Suppressor macrophage treated with lipopolysaccharide for 1 hour (primary cell): ENCODE results near the gene CROCC2.

ENCODE experiments used
- DNase-seq, 3 donors: peaks; one replicate each; pipeline ENCODE4 v3.0.0-alpha.2; 2020 to 2022

The CROCC2 gene

DNA sequence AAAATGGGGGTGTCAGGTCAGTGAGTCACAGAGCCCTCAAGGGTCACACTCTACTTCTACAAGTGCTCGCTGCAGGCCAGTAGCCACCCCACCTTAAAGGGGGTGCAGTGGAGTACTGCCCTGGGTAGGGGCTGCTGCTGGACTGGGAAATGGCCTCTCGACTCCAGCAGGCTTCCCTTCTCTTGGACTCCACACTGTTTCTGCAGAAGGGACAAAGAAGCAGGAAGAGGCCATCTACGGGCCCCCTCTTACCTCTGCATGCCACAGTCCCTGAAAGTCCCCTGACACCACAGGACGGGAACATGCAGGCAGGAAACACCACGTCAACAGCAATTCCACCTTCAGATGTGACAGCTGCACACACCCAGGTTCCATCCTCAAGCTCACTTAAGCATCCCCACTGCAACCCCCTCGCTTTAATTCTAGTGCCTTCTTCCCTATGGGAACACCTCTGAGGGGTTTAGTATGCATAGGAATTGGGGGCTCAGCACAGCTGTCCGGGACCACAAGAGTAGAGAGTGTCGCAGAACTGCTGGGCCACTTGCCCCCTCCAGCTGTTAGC is 114.6 kb downstream of the CROCC2 start:
- DNase-seq: no peak

DNA sequence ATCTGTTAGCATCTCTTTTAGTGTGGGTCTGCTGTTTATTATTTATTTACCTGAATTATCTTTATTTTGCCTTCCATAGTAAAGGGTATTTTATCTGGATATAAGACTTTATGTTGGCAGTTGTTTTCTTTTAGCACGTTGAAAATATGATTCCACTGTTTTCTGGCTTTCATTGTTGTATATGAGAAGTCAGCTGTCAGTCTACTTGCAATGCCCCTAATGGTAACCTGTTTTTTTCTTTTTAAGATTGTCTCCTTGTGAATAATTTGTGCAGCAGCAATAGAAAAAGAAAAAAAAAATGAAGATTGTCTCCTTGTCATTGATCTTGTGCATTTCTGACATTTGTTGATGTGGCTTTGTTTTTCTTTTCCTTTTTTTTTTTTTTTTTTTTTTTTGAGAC is 119.5 kb downstream of the CROCC2 start:
- DNase-seq: no peak

GRCh38 chr2:241029599-241030332 is 123.6 kb downstream of the CROCC2 start:
- no peak for DNase-seq

- no peak for DNase-seq
Observed at GRCh38 chr2:241030333-241030680, 124.2 kb downstream of the CROCC2 start.

DNA sequence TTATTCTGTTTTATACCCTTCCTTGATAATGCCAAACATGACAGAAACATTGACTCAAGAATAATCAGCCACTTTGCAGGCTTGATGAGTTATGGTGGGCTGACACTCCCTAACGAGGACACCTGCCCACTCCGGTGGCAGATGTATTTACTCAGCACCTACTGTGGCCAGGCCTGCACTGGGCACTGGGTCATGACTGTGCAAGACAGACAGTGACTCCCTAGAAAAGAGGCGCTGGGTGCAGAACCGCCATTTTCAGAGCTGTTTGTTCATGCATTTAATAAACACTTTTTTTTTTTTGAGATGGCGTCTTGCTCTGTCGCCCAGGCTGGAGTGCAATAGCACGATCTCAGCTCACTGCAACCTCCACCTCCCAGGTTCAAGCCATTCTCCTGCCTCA is 124.7 kb downstream of the CROCC2 start:
- DNase-seq: no peak

DNA sequence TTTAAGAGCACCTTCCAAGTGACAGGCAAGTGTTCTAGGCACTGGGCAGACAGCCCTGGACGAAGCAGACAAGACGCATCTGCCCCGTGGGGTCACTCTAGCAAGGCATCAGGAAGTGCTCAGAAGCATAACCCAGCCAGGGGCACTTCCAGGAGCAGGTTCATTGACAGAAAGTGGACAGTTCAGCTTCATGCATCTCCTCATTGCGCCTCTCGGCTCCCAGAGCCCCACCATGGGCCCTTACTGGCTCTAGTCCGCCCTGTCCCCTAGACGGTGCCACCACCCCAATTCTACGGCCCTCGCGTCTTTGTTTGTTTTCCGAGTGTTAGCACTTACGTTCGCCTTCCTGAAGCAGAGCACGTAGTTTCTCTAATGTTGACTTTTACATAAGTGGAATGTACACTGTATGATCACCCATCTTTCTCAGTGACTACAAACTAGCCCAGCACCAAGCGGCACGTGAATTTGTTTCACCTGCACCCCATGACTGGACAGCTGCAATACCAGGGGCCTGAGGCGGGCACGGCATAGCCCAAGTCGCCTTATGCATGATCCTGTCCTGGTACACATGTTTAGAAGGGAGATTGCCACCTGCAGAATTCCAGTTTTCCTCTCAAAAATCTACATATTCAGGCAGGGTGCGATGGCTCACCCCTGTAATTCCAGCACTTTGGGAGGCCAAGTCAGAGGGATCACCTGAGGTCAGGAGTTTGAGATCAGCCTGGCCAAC is 125.5 kb downstream of the CROCC2 start:
- DNase-seq: no peak

DNA sequence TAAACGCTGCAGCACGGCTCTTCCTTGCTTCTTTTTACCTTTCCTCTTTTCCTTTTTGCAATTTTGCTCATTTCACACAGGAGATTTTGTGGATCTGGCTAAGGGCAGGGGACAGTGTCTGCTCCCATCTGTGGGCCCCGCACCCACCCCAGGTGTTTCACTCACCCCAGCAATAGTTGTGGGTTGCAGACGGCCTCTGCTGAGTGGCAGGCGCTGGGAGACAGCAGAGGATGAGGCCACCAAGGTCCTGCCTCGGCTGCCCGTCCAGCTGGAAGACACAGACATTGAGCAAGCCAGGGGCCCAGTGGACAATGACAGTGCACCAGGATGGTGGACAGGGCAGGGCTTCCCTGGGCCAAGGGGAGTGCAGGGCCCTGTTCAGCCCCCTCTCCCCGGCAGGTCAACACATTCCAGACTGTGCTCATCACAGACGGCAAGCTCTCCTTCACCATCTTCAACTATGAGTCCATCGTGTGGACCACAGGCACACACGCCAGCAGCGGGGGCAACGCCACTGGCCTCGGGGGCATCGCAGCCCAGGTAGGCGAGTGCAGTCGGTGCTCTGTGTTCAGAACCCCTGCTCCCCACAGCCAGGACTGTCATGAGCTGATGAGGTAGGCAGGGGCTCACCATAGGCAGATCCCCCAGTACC is 127.3 kb downstream of the CROCC2 start:
- DNase-seq: no peak

- no peak for DNase-seq
Observed at GRCh38 chr2:241033994-241034393, 127.9 kb downstream of the CROCC2 start.

GRCh38 chr2:241034490-241035141 is 128.5 kb downstream of the CROCC2 start:
- no peak for DNase-seq

DNA sequence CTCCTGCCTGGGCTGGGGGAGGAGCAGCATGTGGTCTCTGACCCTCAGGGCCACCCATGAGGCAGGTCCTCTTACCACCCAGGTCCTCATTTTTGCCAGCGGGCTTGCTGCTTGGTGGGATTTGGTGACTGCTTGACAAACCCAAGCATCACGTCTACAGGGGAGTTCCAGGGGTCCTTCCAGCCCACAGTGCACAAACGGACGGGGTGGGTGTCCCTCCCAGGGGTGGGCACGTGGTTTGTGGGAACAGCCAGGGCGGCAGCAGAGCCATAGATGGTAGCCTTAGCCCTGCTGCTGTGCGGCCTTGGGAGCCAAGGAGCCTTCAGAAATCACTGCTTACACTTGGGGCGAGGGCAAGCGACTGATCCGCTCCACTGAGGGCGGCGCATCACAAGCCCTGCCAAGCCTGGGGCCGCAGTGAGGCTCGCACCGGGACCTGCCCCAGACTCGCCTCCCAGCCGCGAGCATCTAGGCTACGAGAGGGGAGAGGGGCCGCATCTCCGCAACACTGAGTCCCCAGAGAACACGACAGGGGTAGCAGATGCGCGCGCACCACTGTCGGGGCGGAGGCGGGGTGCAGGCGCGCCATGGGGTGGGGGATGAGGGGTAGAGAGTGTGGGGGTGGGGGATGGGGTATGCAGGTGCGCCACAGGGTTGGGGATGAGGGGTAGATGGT is 129.1 kb downstream of the CROCC2 start:
- DNase-seq: no peak

DNA sequence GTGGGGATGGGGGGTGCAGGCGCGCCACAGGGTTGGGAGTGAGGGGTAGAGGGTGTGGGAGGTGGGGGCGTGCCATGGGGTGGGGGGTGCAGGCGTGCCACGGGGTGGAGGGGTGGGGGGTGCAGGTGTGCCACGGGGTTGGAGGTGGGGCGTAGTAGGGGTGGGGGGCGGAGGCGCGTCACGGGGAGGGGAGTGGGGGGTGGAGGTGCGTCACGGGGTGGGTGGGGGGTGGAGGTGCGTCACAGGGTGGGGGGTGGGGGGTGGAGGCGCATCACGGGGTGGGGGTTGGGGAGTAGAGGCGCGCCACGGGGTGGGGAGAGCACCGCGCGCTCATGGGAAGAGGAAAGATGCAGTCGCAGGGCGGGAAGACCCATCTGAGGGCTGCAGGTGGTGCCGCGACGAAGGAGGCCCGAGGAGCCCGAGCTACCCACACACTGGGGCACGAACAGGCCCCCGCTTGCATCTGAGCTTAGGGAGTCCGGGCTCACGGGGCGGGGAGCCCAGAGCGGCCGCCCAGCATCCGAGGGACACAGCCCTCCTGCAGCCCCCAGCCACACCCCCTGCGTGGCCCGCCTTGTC is 129.8 kb downstream of the CROCC2 start:
- peak in 1 of 3 donors; percentile 5 for DNase-seq

DNA sequence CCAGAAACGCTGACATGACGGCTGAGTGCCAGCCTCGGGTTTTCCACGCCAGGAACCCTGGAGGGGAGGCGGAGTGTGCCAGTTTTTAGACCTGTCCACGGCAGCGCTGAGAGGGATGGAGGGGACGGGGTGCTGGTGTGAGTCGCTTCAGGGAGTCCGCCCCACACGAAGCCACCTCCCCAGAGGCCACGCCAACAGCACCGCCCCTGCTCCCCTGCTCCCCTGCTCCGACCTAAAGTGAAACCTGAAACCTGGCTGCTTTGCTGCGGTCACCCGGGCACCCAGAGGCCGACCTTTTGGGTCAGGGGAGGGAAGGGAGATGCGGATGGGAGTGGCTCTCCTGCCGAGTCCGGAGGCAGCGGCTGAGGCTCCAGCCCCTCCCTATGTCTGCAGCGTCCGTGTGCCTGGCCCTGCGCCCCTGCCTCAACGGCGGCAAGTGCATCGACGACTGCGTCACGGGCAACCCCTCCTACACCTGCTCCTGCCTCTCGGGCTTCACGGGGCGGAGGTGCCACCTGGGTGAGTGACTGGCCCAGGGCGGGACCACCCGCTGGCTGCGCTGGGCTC is 130.3 kb downstream of the CROCC2 start:
- DNase-seq: peak in 1 of 3 donors; percentile 5

DNA sequence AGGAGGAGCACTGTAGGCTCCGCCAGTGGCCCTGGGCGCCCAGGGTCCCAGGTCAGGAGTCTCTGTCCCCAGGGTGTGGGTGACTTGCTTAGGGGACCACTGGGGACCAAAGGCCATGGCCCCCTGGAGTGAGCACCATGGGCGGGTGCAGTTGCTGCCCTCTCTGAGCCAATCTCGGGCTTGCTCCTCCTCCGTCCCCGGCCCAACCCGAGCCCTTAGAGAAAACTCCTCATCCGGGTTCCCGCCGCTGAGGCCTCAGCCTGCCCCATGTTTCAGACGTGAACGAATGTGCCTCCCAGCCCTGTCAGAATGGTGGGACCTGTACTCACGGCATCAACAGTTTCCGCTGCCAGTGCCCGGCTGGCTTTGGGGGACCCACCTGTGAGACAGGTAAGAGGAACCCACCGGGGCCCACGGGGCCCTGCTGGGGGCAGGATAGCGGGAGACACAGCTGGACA is 130.9 kb downstream of the CROCC2 start:
- no peak for DNase-seq

GRCh38 chr2:241037498-241037897 is 131.4 kb downstream of the CROCC2 start:
- no peak for DNase-seq

DNA sequence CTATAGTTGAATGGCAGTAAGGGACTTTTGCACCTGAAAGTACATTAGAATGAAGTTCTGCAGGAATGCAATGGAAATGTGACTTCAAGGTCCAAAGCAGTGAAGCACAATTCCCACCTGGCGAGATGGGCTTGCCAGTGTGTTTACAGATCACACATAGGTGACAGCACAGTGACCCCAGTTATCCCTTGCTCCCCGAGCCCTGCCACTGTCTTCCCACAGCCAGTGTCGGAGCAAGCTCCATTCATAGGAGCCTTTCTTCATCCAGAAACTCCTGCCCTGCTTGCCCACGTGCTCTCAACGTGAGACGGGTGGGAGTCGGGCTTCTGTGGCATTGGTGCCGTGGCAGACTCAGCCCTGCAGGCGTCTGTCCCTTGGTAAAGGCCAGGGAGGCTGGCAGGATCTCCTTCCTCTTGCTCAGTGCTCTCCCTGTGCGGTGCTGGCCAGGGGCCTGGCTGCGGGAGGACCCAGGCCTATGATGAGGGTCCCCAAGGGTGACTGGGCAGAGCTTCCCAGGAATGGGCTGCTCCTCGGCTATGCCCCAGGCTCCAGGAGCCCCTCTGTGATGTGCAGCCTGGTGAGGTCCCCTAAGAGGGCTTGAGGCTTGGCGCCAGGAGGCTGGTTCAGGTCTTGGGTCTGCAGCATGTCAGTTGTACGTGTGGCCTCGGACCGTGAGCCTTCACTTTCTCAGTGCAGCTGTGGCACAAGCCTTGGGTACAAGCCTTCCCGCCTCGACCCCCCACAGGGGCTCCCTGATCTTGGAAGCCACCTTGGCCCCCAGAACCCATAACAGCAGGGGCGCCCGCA is 132.4 kb downstream of the CROCC2 start:
- DNase-seq: no peak

DNA sequence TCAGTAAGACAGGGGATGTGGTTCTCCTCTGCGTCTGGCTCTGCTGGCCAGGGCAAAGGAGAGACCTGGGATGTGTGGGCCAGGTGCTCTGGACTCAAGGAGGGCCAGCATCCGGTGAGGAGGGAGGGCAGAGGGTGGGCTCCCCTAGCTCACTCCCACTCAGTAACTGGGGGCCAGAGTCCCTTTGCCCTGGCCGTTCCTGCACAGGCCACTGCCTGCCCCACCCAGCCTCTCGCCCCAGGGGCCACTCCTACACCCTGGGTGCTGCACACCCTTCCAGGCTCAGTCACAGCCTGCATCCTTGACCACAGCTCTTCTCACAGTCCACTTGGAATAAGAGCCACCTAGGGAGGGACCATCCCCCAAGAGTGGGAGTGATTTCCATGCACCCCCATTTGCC is 133.3 kb downstream of the CROCC2 start:
- no peak for DNase-seq

- no peak for DNase-seq
Observed at GRCh38 chr2:241040081-241040803, 134.1 kb downstream of the CROCC2 start.

DNA sequence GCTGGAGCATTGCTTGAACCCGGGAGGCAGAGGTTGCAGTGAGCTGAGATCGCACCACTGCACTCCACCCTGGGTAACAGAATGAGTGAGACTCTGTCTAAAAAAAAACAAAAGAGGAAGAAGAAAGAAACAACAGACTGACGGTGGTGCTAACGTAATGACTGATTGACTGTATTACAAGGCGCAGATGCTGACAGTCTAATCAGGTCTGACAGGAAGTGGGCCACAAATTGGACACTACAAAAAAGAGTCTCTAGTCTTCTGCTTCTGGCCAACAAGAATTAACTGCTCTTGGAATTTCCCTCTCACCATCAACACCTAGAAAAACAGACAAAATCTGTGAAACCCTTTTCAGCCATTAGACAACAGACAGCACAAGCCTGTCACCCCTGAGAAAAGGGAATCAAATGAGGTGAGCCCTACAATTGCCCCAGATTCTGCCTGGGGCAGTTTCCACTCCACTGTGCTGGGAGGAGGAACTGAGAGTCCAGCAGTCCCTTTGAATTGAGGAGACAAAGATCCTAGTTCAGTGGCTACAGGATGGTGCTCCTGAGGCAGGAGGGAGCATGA is 135.5 kb downstream of the CROCC2 start:
- DNase-seq: peak in 1 of 3 donors; percentile 6
